GM18873 (cell line): ENCODE results near the gene ARPC2.

ENCODE experiments used
- ATAC-seq: cut with Tn5 transposase; IDR thresholded peaks from one replicate; pipeline ENCODE4 v1.9.1; 2021; ENCODE audit warnings: mild to moderate bottlenecking, moderate library complexity, moderate number of reproducible peaks; ENCODE audit not compliant: unreplicated experiment, low FRiP score

Gene ARPC2

GRCh38 chr2:218216336-218216673 lies 684 bp upstream of the ARPC2 start:
- ATAC-seq, result no peak

GRCh38 chr2:218217360-218218267 lies 625 bp downstream of the ARPC2 start:
- no peak for ATAC-seq

- peak; percentile 57 for ATAC-seq
Measured at GRCh38 chr2:218218268-218219185, 1.5 kb downstream of the ARPC2 start.

GRCh38 chr2:218219934-218220333 lies 2.9 kb downstream of the ARPC2 start:
- no peak for ATAC-seq

GRCh38 chr2:218221000-218221399 lies 4.0 kb downstream of the ARPC2 start:
- ATAC-seq, result no peak

- no peak for ATAC-seq
Measured at GRCh38 chr2:218223046-218223445, 6.1 kb downstream of the ARPC2 start.

- no peak for ATAC-seq
Measured at GRCh38 chr2:218224186-218224585, 7.2 kb downstream of the ARPC2 start.

GRCh38 chr2:218226903-218227302 lies 9.9 kb downstream of the ARPC2 start:
- ATAC-seq, result no peak

GRCh38 chr2:218228366-218229090 lies 11.5 kb downstream of the ARPC2 start:
- no peak for ATAC-seq

GRCh38 chr2:218229239-218229638 lies 12.2 kb downstream of the ARPC2 start:
- ATAC-seq, result peak; percentile 81

- ATAC-seq, result no peak
Measured at GRCh38 chr2:218229851-218230250, 12.9 kb downstream of the ARPC2 start.

- ATAC-seq, result peak; percentile 58
Measured at GRCh38 chr2:218230882-218231281, 13.9 kb downstream of the ARPC2 start.

GRCh38 chr2:218233543-218233942 lies 16.6 kb downstream of the ARPC2 start:
- ATAC-seq, result no peak

- ATAC-seq, result no peak
Measured at GRCh38 chr2:218234521-218234920, 17.5 kb downstream of the ARPC2 start.

- ATAC-seq, result no peak
Measured at GRCh38 chr2:218235017-218235416, 18.0 kb downstream of the ARPC2 start.

- ATAC-seq, result no peak
Measured at GRCh38 chr2:218236829-218237228, 19.8 kb downstream of the ARPC2 start.

- no peak for ATAC-seq
Measured at GRCh38 chr2:218238887-218239286, 21.9 kb downstream of the ARPC2 start.

- ATAC-seq, result no peak
Measured at GRCh38 chr2:218244204-218244603, 27.2 kb downstream of the ARPC2 start.

- no peak for ATAC-seq
Measured at GRCh38 chr2:218244665-218245064, 27.7 kb downstream of the ARPC2 start.

- no peak for ATAC-seq
Measured at GRCh38 chr2:218245214-218245613, 28.2 kb downstream of the ARPC2 start.

GRCh38 chr2:218249691-218250090 lies 32.7 kb downstream of the ARPC2 start:
- no peak for ATAC-seq
